A673 (cell line): ENCODE data around the gene VCX3B. TPM values are rescaled to one million over a fixed set of nuclear protein-coding genes. Genes with fewer than 3 reads are reported as not detected.
"Not testable (repeated sequence)": the region's sequence is repeated elsewhere in the genome, so short reads cannot be mapped to it uniquely, and the experiment has no call there.

Experiments
- BruUV-seq: library from RNA; stranded (reverse); fragments of 400-500 nt; replicated peaks from 2 replicates; lab custom pipeline; 2021; lab: Mats Ljungman, UMichigan
- CTCF ChIA-PET: fragments of 300-600 bp; sonication (Branson Sonifier 250); formaldehyde crosslinking; loops from one replicate; lab custom pipeline; 2022; ENCODE audit warnings: antibody characterized with exemption; lab: Charles Lee
- POLR2A ChIA-PET: fragments of 300-600 bp; sonication (Branson Sonifier 250); formaldehyde crosslinking; loops from one replicate; lab custom pipeline; 2022; ENCODE audit warnings: antibody characterized with exemption; ENCODE audit not compliant: low non-redundant PET; lab: Charles Lee
- DNase-seq: peaks from one replicate; pipeline ENCODE4 v3.0.0-alpha.2; 2015; ENCODE audit warnings: low spot score
- H3K27ac ChIP-seq: fragments of 200-600 bp; sonication (generic); 2 replicates; pipeline ENCODE4 v1.5.1; 2016; ENCODE audit warnings: mixed run types, low read depth, mild to moderate bottlenecking, mixed read lengths, antibody characterized with exemption, low read length; ENCODE audit not compliant: poor library complexity, severe bottlenecking
- H3K27me3 ChIP-seq: fragments of 200-600 bp; sonication (generic); replicated peaks from 2 replicates; pipeline ENCODE4 v1.6.1; 2017; ENCODE audit warnings: mixed run types, low read depth, mild to moderate bottlenecking, mixed read lengths, antibody characterized with exemption, low read length; ENCODE audit not compliant: insufficient read depth, poor library complexity
- H3K36me3 ChIP-seq: fragments of 200-600 bp; sonication (generic); 2 replicates; pipeline ENCODE4 v1.6.1; 2016; ENCODE audit warnings: mixed run types, mild to moderate bottlenecking, mixed read lengths, antibody characterized with exemption, low read length; ENCODE audit not compliant: insufficient read depth, poor library complexity, severe bottlenecking
- H3K4me1 ChIP-seq: fragments of 200-600 bp; sonication (generic); 2 replicates; pipeline ENCODE4 v1.6.1; 2017; ENCODE audit warnings: mixed run types, mild to moderate bottlenecking, mixed read lengths, antibody characterized with exemption, low read length; ENCODE audit not compliant: insufficient read depth, poor library complexity, severe bottlenecking
- H3K4me3 ChIP-seq: fragments of 200-600 bp; sonication (generic); 2 replicates; pipeline ENCODE4 v1.5.1; 2016; ENCODE audit warnings: low read depth, mixed run types, mild to moderate bottlenecking, mixed read lengths, low read length; ENCODE audit not compliant: poor library complexity, severe bottlenecking
- H3K9me3 ChIP-seq: fragments of 200-600 bp; sonication (generic); 2 replicates; pipeline ENCODE4 v1.6.1; 2016; ENCODE audit warnings: mixed run types, low read depth, mild to moderate bottlenecking, mixed read lengths, antibody characterized with exemption, low read length; ENCODE audit not compliant: poor library complexity, severe bottlenecking
- EZH2 ChIP-seq: fragments of 200-600 bp; sonication (generic); IDR thresholded peaks from 2 replicates; pipeline ENCODE4 v1.6.1; 2017; ENCODE audit warnings: borderline replicate concordance, low read depth, mild to moderate bottlenecking, mixed read lengths, antibody characterized with exemption, low read length; ENCODE audit not compliant: poor library complexity, severe bottlenecking
- intact Hi-C: fragments of 100-400 bp; cut with micrococcal nuclease; formaldehyde crosslinking; loops from one replicate; pipeline ENCODE4 v1.10.0; 2022; ENCODE audit not compliant: unreplicated experiment
- total RNA-seq: library from RNA; stranded (reverse); gene quantifications from 2 replicates; pipeline ENCODE4 v1.2.3, GENCODE V29; 2021
- TF ChIP-seq, protein P1 (sequence below): fragments of 300-800, 200-600 bp; sonication (generic); conservative IDR thresholded peaks from 2 replicates; pipeline ENCODE4 v1.5.1; 2017; ENCODE audit warnings: low read depth, mild to moderate bottlenecking, antibody characterized with exemption, low read length, moderate library complexity, mixed read lengths

Gene VCX3B
- total RNA-seq, 1 experiment from 2014 or later, result 0.39 TPM

DNA sequence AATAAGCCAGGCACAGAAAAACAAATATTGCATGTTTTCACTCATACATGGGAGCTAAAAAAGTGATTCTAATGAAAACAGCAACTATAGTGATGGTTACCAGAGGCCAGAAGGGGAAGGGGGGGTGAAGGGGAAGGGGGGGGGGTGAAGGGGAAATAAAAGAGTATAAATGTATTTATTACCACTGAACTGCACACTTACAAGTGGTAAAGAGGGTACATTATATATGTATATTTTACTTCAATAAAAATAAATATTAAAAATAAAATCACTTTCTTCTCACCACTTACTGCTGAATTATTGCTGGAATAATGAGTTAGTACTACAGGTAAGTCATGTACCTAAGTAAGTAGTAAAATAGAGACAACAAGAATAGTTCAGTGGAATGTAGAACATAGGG, 2.1 kb upstream of the VCX3B start:
- Histone ChIP-seq H3K9me3 (no peaks in the 10 kb centered on the region), H3K4me3 (no peak overlapping the region), H3K27me3 (no peaks in the 10 kb centered on the region), H3K4me1 (no peaks in the 10 kb centered on the region), H3K36me3 (no peaks in the 10 kb centered on the region), H3K27ac (no peak overlapping the region)
- intact Hi-C loops, result no loop called here
- POLR2A ChIA-PET, result no interaction called here
- DNase-seq, result no peak
- TF ChIP-seq, protein P1, sequence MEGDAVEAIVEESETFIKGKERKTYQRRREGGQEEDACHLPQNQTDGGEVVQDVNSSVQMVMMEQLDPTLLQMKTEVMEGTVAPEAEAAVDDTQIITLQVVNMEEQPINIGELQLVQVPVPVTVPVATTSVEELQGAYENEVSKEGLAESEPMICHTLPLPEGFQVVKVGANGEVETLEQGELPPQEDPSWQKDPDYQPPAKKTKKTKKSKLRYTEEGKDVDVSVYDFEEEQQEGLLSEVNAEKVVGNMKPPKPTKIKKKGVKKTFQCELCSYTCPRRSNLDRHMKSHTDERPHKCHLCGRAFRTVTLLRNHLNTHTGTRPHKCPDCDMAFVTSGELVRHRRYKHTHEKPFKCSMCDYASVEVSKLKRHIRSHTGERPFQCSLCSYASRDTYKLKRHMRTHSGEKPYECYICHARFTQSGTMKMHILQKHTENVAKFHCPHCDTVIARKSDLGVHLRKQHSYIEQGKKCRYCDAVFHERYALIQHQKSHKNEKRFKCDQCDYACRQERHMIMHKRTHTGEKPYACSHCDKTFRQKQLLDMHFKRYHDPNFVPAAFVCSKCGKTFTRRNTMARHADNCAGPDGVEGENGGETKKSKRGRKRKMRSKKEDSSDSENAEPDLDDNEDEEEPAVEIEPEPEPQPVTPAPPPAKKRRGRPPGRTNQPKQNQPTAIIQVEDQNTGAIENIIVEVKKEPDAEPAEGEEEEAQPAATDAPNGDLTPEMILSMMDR, result no peak
- TF ChIP-seq EZH2, result no peak
- no TSS peak for BruUV-seq
- CTCF ChIA-PET, result no interaction called here

DNA sequence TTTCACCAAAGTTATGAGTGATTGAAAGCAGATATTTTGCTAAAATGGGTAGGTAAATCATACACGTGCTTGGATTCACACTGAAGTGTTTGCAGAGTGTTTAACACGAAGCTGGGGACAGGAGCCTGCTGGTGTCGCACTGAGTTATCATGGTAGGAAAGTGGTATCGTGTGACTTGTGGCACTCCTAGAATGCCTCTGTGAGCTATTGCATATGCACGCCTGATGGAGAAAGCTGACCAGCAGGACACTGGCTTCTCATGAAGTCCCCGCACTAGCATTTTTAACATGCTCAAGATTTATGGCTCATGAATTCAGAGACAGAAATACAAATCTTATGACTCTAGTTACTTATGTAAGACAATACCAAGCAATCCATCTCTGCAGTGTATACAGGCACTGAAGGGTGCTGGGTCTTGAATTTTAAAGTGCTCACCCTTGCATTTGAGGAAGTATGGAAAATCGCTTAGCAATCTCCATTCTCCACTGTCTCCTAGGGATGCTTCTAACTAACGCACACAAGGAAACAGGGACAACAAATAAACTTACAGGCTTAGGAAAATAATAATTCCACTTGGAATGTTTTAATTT, 19.8 kb downstream of the VCX3B start:
- no TSS peak for BruUV-seq
- no peak for TF ChIP-seq EZH2
- TF ChIP-seq, protein P1, result no peak
- no peak overlapping the region for H3K4me3 ChIP-seq
- no peak overlapping the region for H3K27ac ChIP-seq
- no peaks in the 10 kb centered on the region for H3K27me3 ChIP-seq
- CTCF ChIA-PET, result no interaction called here
- intact Hi-C loops, result no loop called here
- no peak for DNase-seq
- no peaks in the 10 kb centered on the region for H3K36me3 ChIP-seq
- POLR2A ChIA-PET, result no interaction called here
- no peaks in the 10 kb centered on the region for H3K9me3 ChIP-seq
- no peaks in the 10 kb centered on the region for H3K4me1 ChIP-seq

DNA sequence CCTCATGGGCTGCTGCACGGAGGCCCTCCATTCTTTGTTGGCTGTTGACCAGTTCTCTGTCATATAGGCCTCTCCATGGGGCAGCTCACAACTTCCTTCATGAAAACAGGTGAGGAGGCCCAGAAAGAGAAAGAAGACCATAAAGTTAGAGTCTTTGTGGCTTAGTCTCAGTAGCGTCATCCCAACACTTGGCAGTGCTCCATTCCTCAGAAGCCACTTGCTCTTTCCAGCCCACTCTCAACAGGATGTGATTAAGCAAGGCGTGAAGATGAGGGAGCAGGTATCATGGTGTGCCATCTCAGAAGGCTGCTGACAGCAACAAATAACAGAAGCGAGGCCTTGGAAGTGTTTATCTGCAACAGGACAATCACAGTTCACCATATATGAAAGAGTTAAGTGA, 30.4 kb downstream of the VCX3B start:
- H3K4me1 ChIP-seq, H3K36me3 ChIP-seq, POLR2A ChIA-PET, H3K27me3 ChIP-seq, intact Hi-C loops, H3K4me3 ChIP-seq, BruUV-seq, H3K27ac ChIP-seq, CTCF ChIA-PET, H3K9me3 ChIP-seq, DNase-seq: not testable (repeated sequence)

DNA sequence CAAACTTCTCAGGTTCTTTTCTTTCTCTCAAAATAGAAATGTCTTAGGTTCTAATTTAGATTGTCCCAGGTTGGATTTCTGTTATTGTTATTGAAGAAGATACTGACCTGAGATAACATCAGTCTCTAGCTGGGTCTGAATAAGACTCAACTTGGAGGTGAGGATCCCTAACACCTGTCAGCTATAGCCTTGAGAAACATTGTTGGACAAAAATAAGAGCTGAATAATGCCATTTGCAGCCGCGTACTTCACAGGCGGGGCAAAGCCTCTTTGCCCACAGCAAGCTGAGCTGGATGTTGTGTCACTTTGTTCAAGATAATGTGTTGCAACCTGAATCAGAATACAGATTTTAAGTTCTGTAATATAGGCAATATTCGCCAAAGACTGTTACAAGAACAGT, 35.6 kb downstream of the VCX3B start:
- Histone ChIP-seq H3K4me1 (no peaks in the 10 kb centered on the region), H3K27me3 (no peaks in the 10 kb centered on the region), H3K9me3 (no peaks in the 10 kb centered on the region), H3K36me3 (no peaks in the 10 kb centered on the region), H3K4me3 (no peak overlapping the region), H3K27ac (no peak overlapping the region)
- ChIA-PET POLR2A (no interaction called here), CTCF (no interaction called here)
- no TSS peak for BruUV-seq
- TF ChIP-seq, protein P1, result no peak
- no peak for TF ChIP-seq EZH2
- intact Hi-C loops, result no loop called here
- no peak for DNase-seq

DNA sequence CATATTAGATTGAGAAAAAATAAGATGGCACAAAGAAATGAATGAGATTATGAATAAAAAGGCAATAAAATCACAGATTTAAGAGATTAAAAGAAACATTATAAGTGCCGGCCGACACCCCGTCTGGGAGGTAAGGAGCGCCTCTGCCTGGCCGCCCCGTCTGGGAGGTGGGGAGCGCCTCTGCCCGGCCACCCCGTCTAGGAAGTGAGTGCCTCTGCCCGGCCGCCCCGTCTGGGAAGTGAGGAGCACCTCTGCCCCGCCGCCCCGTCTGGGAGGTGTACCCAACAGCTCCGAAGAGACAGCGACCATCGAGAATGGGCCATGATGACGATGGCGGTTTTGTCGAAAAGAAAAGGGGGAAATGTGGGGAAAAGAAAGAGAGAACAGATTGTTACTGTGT, 37.5 kb downstream of the VCX3B start:
- H3K9me3 ChIP-seq, H3K4me3 ChIP-seq, POLR2A ChIA-PET, H3K4me1 ChIP-seq, H3K36me3 ChIP-seq, H3K27ac ChIP-seq, CTCF ChIA-PET, H3K27me3 ChIP-seq, BruUV-seq, intact Hi-C loops, DNase-seq: not testable (repeated sequence)
